ENCODE measurements around the gene UBL4A.
"Not testable (repeated sequence)": the region's sequence is repeated elsewhere in the genome, so short reads cannot be mapped to it uniquely, and the experiment has no call there.

The UBL4A gene

DNA sequence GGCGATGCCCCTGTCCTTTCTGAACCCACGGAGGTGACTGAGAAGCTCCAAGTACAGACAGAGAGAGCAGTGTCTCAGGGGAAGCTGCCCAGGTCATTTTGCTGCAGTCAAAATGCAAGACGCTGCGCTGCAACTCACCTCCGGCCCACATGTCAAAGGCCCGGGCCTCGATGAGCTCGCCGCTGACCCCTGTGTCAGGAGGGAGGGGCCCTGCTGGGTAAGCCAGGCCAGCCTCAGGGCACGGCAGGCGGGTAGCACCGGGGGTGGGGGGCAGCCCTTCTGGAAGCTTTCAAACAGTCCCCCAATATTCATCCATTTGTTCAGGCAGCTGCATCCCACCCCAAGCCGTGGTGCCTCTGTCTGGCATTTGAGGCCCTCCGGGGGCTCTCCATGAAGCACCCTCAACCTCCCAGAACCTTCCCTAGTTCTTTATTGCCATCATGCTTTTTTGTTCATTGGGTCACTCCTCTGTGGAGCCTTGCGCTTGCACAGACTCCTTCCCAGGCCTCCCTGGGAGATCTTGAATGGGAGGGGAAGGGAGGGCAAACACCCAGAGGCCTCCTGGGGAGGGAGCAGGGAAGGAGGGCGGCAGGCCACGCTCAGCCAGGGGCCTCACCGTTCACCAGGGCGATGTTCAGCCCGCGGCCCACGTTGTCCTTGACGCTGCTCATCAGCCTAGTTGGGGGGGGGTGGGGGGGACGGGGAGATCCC lies 21.4 kb upstream of the UBL4A start:
- DNase-seq = no peak

DNA sequence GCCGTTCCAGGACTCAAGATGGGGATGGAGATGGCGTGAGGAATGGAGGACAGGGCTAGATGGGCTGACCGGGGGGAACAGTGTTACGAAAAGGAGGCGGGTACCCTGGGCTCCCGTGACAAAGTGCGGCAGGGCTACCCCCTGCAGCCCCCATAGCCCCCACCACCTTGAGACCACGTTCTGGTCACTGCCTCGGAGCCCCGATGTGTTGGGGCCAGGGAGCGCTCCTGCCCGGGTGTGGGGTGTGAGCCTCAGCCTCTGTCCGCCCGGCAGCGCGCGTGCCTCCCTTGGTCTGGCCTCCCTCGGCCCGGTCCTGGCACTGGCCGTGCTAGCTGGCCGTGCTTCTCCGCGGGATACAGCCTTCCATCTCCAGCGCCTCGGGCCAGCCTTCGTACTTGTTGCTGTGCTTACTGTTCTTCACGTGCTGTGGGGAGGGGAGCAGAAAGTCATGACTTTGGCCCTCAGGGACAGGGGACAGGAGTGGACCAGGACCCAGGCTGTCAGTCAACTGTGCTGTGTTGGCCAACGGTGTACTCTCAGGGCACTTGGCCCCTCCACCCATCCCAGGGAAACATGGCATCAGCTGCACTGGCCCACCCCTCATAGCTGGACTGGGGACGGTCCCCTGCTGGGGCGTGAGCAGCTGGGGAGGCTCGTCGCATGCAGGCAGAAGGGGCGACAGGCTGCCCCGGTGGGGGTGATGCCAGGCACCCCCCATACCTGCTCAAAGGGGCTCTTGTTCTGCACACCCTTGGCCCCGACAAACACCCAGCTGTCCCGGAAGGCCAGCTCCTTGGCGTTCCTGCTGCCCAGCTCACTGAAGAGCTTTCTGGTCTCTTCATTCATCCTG lies 20.3 kb upstream of the UBL4A start:
- no peak for DNase-seq

DNA sequence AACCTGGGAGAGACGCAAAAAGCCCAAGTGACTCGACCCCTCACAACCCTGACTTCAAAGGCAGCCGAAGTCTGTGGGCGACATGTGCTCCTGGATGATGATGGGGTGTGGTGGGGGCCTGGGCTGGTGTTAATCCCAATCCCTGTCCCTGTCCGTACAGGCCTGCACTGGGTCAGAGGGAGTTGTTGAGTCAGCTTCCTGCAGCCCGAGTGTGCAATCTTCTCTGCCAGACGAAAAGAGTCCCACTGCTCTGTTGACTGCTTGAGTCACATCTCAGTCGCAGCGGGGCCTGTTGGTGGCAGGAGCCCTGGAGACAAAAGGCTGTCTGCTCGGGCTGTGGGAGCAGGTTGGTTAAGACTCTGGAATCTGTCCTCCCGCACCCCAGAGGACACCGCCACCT lies 19.3 kb upstream of the UBL4A start:
- DNase-seq = no peak

DNA sequence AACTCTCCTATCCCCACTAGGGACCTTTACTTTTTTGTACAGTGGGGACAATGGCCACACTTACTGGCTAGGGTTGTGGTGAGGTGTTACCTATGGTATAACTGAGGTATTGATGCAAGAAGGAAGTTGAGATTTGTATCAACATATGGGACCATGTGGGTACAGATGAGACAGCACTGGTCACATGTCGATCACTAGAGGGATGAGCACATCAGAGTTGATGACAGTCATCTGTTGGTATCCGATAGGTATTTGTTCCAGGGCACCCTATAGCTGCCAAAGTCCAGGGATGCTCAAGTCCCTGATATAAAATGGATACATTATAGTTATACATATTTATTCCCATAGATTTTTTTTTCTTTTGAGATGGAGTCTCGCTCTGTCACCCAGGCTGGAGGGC lies 16.6 kb upstream of the UBL4A start:
- DNase-seq = no peak

DNA sequence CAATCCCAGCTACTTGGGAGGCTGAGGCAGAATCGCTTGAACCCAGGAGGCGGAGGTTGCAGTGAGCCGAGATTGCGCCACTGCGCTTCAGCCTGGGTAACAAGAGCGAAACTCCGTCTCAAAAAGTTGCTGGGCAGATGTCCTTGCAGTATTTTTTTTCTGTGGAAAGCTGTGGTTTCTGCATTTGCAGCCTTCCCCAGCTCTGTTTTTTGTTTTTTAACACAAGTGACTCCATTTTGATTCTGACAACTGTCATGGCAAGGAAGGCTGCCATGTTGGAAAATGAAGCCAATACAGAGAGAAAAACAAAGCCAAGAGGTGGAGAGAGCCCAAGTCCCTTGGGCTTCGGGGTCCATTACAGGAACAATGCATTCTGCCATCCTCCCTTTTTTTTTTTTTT lies 15.7 kb upstream of the UBL4A start:
- no peak for DNase-seq

DNA sequence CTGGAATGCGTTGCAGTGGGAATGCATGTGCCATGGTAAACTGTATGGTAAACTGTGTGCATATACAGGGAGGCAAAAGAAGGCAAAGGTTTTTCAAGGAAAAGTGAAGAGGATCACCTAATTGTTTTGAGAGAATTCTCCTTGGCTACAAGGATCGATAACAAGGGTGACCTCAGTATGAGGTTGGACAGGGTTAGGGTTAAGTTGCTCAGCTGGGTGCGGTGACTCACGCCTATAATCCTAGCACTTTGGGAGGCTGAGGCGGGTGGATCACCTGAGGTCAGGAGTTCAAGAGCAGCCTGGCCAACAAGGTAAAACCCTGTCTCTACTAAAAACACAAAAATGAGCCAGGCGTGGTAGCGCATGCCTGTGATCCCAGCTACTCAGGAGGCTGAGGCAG lies 15.0 kb upstream of the UBL4A start:
- DNase-seq = not testable (repeated sequence)

DNA sequence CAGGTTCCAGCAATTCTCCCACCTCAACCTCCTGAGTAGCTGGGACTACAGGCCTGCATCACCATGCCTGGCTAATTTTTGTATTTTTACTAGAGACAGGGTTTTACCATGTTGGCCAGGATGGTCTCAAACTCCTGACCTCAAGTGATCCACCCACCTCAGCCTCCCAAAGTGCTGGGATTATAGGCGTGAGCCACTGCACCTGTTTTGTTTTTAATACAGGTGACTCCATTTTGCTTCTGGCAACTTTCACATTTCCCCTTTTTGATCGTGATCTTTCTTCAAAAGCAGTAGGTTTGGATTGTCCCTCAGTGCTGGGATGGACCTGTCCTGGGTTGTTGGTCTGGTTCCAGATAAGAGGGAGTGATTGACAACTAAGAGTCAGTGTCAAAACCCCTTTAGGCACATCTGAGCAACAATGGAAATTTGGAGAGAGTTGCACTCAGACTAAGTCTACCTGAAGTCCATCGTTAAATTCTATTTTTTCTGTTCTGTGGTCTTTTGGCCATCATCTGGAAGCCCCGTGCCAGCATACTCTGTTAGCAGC lies 10.2 kb upstream of the UBL4A start:
- not testable (repeated sequence) for DNase-seq

DNA sequence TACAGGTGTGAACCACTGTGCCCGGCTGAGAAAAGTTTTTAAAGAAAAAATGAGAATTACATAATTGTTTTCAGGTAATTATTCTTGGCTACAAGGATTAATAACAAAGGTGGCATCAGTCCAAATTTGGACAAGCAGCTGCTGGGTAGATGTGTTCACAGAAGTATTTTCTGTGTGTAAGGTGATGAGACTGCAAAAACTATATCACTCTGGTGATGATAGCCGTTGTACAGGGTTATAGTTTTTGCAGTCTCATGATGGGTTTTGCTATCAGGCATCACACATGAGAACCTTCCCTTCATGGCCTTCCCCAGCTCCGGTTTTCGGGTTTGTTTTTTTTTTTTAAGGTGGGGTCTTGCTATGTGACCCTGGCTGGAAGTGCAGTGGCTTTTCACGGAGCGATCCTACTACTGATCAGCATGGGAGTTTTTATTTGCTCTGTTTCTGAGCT lies 9.1 kb upstream of the UBL4A start:
- DNase-seq = no peak

DNA sequence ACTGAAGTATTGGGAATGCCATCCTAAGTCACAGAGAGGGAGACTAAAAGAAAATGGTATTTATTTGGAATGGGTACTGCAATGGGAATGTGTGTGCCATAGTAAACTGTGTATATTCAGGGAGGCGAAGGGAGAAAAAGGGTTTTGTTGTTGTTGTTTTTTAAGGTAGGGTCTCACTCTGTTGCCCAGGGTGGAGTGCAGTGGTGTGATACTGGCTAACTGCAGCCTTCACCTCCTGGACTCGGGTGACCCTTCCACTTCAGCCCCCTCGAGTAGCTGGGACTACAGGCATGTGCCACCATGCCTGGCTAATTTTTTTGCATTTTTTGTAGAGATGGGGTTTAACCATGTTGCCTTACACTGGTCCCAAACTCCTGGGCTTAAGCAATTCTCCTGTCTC lies 8.3 kb upstream of the UBL4A start:
- DNase-seq = no peak

DNA sequence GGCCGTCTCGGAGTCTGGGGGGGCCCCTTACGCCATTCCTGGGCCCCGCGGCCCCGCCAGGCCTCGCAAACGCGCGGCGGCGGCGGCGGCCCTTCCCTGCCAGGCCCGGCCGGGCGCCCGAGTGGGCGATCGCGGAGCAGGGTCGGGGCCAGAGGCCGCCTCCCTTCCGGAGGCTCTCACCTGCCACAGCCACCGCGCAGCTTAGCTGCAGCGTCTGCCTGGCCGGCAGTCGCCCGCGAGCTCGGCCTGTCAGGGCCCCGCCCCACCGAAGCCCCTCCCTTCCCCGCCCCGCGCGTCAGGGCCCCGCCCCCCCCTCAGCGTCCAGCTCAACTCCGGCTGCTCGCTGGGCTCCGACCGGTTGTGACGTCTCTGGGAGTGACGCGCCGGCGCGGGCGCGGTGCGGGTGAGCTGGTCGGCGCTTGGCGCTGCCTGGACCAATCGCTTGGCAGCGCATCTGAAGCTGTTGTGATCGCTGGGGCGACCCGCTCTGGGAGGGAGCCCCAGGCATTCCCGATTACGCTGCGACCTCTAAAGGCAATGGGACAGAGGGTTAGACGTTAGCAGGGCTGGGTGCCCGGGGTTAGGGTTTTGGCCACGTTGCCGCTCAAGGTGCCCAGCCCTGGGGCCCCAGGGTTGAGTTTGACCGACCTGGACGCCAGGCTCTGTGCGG lies 4.1 kb upstream of the UBL4A start, which contains the start of gene SLC10A3:
Gene SLC10A3, minus strand, starts transcription at position 216 of the 670 bp plus-strand sequence. CDS start 1,689 bp downstream, outside the sequence.
- DNase-seq = peak; percentile 76 to 91 (median 82)

DNA sequence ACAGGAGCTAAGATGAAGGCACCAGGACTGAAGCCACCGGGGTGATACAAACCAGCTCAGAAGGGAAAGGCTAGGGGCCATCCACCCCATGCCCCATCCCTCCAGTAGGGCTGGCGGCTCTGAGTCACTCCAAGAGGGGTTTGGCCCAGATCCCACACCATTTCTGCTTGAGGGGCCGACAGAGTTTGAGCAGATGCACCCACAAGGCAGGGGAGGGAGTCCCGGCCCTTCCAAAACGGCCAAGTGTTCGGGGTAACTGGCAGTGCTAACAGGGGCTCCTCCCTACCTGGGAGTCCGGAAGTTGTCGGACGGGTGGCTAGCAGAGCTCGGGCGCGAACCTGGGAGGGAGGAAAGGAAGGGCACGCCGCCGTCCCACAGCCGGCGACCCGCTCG lies 3.6 kb upstream of the UBL4A start:
- peak in 3 of 6 experiments; percentile 22 to 41 (median 38) for DNase-seq

DNA sequence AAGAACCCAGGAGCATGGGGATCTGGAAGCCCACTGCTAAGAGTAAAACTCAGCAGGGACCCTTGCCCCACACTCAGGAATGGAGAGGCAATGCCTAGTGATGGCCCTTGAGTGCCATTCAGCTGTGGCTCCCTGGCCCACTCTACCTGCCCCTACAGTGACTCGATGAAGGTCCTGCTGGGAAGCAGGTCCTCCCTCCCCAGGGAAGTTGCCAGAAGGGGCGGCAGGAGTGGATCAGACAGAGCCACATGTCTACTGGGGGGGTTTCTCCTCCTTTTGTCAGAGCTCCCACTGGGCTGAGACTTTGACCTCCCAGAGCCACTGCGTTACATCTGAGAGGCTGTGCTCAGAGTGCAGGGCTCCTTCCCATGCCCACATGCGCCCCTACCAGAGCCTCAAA lies 2.8 kb upstream of the UBL4A start:
- DNase-seq = no peak

DNA sequence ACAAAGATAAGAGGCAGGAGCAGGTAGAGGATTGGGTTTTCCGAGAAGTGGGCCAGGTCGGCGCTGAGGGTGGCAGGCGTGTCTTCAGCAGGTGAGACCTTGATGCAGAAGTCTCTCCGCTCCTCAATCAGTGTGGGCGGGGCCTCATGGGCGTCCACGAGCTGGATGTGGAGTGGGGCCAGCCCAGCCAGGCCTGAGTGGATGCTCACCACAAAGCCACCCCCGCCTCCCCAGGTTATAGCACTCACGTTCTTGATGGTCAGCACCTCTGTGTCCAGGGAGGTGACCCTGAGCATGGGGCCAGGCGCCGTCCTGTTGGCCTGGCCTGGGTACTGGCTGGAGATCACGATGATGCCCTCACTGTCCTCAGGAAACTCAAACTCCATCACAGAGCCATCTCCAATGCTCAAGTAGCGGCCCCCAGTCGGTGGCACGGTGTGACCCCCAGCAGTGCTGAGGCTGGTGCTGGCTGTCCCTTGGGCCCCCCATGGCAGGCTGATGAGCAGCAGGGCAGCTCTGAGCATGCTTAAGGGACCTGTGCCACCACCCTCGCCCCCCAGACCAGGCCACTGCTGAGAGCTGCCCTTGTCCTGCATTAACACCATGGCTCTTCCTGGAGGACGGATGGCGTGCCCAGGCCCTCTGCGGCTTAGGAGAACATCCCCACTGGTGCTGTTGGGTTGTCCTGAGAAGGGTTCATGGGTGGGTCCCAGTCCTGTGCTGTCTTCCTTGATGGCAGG lies 2.1 kb upstream of the UBL4A start:
- no peak for DNase-seq

DNA sequence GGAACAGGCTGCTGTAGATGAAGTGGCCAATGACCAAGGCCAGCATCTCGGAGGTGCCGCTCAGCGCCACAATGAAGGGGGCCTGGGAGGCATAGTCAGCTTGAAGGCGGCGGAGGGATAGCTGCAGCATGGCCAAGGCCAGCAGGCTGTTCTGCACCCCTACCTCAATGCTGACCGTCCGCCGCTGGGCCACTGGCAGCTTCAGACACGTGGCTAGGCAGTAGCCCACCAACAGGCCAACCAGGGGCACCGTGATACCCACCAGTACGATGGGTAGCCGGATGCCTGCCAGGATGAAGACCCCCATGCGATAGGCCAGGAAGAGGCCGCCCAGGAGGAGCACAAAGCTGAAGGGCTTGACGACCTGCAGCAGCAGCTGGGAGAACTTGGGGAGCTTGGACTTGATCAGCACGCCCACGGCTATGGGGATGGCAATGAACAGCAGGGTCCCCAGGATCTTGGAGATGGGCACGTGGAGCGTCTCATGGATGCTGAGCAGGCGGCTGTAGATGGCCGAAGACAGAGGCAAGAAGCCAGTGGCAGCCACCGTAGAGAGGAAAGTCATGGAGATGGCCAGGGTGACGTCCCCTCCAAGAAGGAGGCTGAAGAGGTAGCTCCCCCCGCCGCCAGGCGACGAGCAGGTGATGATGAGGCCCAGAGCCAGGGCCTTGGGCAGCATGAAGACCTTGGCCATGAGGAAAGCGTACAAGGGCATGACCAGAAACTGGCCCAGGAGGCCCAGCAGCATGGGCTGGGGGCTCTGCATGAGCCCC lies 1.3 kb upstream of the UBL4A start:
- DNase-seq = no peak

DNA sequence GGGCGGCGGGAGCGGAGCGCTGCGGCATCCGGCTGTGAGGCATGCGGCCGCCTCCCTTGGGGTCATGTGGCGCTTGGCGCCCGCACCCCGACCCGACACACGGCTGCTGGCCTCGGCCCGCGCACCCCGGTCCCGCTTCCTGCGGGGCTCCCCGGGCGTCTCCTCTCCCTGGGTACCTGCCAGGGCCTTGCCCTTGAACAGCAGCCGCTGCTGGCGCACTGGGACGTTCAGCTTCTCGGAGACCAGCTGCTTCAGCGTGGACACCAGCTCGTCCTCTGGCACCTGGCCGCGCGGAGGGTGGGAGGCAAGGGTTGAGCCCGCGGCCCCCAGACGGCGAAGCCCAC lies 391 bp downstream of the UBL4A start:
- DNase-seq = peak in 5 of 6 experiments; percentile 8 to 46 (median 15)

DNA sequence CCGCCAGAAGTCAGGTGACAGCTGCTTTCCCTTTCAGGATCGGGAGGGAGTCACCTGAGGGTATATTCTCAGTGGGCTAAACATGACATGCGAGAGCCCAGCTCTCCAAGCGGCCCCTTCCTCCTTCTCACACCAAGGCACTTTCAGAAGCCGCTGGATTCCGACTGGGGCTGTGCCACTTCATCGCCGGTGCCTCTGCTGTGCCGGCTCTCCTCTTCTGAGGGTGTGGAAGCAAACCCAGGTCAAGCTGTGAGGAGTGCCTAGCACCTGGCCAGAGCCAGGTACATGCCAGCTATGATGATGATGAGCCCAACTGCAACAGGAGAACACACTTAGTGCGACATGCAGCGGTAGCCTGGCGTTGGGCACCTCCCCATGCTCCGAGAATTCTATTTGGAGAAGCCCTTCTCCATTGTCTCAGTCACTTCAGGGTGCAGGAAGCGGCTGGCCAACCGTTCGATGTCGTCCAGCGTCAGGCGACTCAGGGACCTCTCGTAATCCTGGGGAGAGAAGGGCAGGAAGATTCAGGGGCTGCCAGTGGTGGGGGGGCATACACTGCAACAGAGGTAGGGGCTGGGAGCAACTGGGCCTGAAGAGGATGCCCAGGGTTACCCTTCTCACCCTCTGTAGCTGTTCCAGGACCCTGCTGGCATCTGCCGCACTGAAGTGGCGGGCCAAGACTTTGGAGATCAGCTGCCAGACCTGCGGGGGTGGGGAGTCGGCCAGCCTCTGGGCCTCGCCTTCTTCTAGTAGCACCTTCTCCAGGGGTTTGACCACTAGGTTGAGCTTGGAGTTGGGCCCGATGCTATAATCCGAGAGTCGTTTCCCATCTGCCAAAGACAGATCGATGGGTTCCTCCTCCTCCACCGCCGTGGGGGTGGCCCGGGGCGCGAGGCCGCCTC lies 1.0 kb downstream of the UBL4A start:
- no peak for DNase-seq

DNA sequence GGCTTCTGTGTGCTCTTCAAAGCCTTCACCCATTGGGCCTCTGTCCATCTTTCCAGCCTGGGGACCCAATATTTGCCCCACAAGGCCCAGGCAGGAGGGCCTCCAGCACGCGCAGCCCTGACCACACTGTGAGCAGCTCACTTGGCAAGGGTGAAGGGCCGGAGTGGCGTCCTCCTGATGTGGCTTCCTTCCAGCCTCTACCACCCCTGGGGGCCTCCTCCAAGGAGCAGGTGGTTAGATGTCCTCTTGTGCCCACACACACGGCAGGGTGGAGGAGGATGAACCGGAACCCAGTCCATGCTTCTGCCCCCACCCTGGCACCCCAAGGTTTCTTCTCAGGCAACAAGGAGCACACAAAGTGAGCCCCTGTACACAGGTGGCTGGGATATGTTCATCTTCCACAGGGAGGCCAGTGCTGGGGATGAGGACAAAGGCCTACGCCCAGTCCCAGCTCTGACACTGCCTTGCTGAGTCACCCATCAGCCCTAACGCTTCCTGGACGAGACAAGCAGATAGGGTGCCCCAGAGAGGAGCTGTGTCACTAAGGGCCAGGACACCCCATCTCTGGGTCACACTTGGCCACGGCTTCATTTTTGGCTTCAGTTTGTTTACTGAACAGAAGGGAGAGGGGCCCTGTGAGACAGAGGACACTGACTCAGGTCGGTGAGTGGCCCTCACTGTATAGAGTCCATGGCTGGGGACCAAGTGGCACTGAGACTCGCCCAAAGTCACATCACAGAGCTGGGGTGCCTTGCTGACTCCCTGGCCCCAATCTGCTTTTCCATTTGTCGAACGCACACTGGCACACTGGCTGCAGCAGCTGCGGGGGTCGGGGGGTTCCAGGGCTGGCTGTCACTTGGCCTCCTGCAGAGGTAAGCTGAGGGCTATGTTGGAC lies 1.9 kb downstream of the UBL4A start:
- DNase-seq = no peak

DNA sequence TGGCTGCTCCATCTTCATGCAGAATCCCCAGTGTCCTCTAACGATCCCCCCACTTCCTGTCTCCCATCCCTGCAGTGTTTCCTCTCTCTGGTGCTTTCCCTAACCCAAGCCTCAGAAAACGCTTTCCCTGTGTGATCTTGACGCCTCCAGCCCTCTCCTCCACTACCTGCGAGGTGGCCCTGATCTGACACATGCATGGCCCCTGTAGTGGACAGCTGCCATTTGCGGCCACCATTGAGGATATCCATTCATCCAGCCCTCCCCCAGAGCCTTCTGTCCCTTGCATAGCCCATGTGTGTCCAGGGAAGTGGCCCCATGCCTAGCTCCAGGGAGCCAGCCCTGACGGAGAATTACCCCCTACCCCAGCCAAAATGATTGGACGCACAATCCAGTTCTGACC lies 3.1 kb downstream of the UBL4A start:
- DNase-seq = no peak

DNA sequence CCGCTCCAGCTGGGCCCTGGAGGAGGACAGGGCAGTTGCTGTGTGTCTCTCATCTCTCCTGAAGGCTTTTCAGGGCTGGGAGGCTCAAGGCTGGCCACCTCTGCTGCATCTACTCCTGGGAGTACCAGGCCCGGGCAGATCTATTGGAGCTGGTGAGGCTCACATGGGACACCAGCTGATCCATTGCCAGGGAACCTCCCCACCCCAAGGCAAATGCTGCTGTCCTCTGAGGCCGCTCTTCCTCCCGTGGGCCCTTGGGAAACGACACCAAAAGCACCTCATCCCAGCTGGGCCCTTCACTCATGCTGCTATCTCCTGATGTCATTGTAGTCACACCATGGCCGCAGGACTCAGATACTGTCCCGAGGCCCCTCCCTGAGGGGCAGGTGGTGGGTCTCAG lies 3.6 kb downstream of the UBL4A start:
- no peak for DNase-seq

Data from stimulated activated naive CD4-positive, alpha-beta T cell (primary cell).